SU-DHL-6 (cell line): ENCODE measurements around the gene TGFBR3L.
A peak's percentile ranks its signal among the peaks of the same experiment; 100 is the strongest.
"Not testable (repeated sequence)": the region's sequence is repeated elsewhere in the genome, so short reads cannot be mapped to it uniquely, and the experiment has no call there.

Experiments
- H2AFZ ChIP-seq: fragments of 200-600 bp; sonication (generic); 2 replicates; pipeline ENCODE4 v1.6.1; 2014; ENCODE audit warnings: low read depth, mild to moderate bottlenecking, moderate library complexity, mixed read lengths, antibody characterized with exemption, low read length; ENCODE audit not compliant: severe bottlenecking
- H3F3A ChIP-seq: fragments of 200-600 bp; shearing (Covaris generic); 2 replicates; pipeline ENCODE4 v1.6.0; 2016; ENCODE audit warnings: antibody characterized with exemption, mild to moderate bottlenecking; ENCODE audit not compliant: insufficient read depth
- H3K27ac ChIP-seq: fragments of 200-600 bp; sonication (generic); 2 replicates; pipeline ENCODE4 v1.5.1; 2016; ENCODE audit warnings: low read depth, mild to moderate bottlenecking, low read length, moderate library complexity, mixed read lengths
- H3K27me3 ChIP-seq: fragments of 200-600 bp; sonication (generic), shearing (Covaris generic); 2 replicates; pipeline ENCODE4 v1.6.0; 2014; ENCODE audit warnings: mild to moderate bottlenecking, low read length
- H3K36me3 ChIP-seq: fragments of 200-600 bp; sonication (generic); 2 replicates; pipeline ENCODE4 v1.6.1; 2014; ENCODE audit warnings: mild to moderate bottlenecking, low read length, mixed read lengths
- H3K4me2 ChIP-seq: fragments of 300-600, 200-600 bp; shearing (Covaris generic), sonication (generic); 2 replicates; pipeline ENCODE4 v1.6.0; 2014; ENCODE audit warnings: low read length, low read depth, mild to moderate bottlenecking; ENCODE audit not compliant: poor library complexity, severe bottlenecking
- H3K4me3 ChIP-seq: fragments of 200-600 bp; sonication (generic); 2 replicates; pipeline ENCODE4 v1.5.1; 2014; ENCODE audit warnings: antibody characterized with exemption, low read length, mild to moderate bottlenecking, mixed read lengths; ENCODE audit not compliant: insufficient read depth, poor library complexity, severe bottlenecking
- H3K79me2 ChIP-seq: fragments of 200-600 bp; sonication (generic); 2 replicates; pipeline ENCODE4 v1.6.1; 2014; ENCODE audit warnings: mild to moderate bottlenecking, low read length, moderate library complexity; ENCODE audit not compliant: insufficient read depth
- H3K9ac ChIP-seq: fragments of 200-600 bp; sonication (generic); 2 replicates; pipeline ENCODE4 v1.7.0; 2014; ENCODE audit warnings: mild to moderate bottlenecking, low read length
- H3K9me2 ChIP-seq: fragments of 200-600 bp; sonication (generic); replicated peaks from 2 replicates; pipeline ENCODE4 v1.6.1; 2014; ENCODE audit warnings: low read length; ENCODE audit not compliant: insufficient read depth
- H3K9me3 ChIP-seq: fragments of 200-600 bp; sonication (generic); 2 replicates; pipeline ENCODE4 v1.6.1; 2014; ENCODE audit warnings: low read length, mixed read lengths; ENCODE audit not compliant: insufficient read depth
- H4K20me1 ChIP-seq: fragments of 200-600 bp; sonication (generic); 2 replicates; pipeline ENCODE4 v1.6.1; 2014; ENCODE audit warnings: low read depth, mild to moderate bottlenecking, antibody characterized with exemption, low read length, moderate library complexity, mixed read lengths
- EZH2phosphoT487 ChIP-seq: fragments of 200-600 bp; sonication (generic), shearing (Covaris generic); conservative IDR thresholded peaks from 2 replicates; pipeline ENCODE4 v1.6.1; 2018; ENCODE audit warnings: mild to moderate bottlenecking, antibody characterized with exemption, low read length, moderate library complexity, mixed read lengths
- TF ChIP-seq, protein P1 (sequence below): fragments of 200-600 bp; sonication (generic); IDR thresholded peaks from one replicate; pipeline ENCODE4 v1.5.1; 2017; ENCODE audit warnings: antibody characterized with exemption, mild to moderate bottlenecking, low read length, moderate library complexity; ENCODE audit not compliant: insufficient read depth, poor library complexity, severe bottlenecking

The TGFBR3L gene

GRCh38 chr19:7917267-7918061 lies 2.8 kb downstream of the TGFBR3L start:
- no peak overlapping the region for H3K9ac ChIP-seq
- no peaks in the 10 kb centered on the region for H3K27me3 ChIP-seq
- H4K20me1 ChIP-seq: no peaks in the 10 kb centered on the region

DNA sequence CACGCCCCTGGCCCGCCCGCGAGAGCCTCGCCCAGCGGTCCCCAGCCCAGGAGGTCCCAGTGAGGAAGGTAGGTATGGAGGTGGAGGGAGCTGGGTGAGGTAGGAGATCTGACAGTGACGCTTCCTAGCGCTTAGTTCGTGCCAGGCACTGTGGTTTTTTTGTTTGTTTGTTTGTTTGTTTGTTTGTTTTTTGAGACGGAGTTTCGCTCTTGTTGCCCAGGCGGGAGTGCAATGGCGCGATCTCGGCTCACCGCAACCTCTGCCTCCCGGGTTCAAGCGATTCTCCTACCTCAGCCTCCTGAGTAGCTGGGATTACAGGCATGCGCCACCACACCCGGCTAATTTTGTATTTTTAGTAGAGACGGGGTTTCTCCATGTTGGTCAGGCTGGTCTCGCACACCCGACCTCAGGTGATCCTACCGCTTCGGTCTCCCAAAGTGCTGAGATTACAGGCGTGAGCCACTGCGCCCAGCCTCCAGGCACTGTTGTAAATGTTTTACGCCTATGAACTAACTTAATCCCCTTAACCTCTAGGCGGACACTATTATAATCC lies 3.5 kb downstream of the TGFBR3L start:
- H3K9ac ChIP-seq, H3K4me3 ChIP-seq, H3K4me2 ChIP-seq: not testable (repeated sequence)

More at GRCh38 chr19:7917267-7918061, 2.8 kb downstream of the TGFBR3L start:
- no peak overlapping the region for H3K27ac ChIP-seq
- H3K36me3 ChIP-seq: no peaks in the 10 kb centered on the region
- no peak overlapping the region for H3K4me3 ChIP-seq
- TF ChIP-seq EZH2phosphoT487: no peak
- TF ChIP-seq, protein P1, sequence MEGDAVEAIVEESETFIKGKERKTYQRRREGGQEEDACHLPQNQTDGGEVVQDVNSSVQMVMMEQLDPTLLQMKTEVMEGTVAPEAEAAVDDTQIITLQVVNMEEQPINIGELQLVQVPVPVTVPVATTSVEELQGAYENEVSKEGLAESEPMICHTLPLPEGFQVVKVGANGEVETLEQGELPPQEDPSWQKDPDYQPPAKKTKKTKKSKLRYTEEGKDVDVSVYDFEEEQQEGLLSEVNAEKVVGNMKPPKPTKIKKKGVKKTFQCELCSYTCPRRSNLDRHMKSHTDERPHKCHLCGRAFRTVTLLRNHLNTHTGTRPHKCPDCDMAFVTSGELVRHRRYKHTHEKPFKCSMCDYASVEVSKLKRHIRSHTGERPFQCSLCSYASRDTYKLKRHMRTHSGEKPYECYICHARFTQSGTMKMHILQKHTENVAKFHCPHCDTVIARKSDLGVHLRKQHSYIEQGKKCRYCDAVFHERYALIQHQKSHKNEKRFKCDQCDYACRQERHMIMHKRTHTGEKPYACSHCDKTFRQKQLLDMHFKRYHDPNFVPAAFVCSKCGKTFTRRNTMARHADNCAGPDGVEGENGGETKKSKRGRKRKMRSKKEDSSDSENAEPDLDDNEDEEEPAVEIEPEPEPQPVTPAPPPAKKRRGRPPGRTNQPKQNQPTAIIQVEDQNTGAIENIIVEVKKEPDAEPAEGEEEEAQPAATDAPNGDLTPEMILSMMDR: peak; percentile 17
- no peaks in the 10 kb centered on the region for H3K9me2 ChIP-seq
- H2AFZ ChIP-seq: no peak overlapping the region
- H3F3A ChIP-seq: 0 out of 2 replicates have a peak, but pooled peaks cover 3% of the 10 kb centered on the region
- H3K9me3 ChIP-seq: no peaks in the 10 kb centered on the region
- H3K79me2 ChIP-seq: no peaks in the 10 kb centered on the region
- no peak overlapping the region for H3K4me2 ChIP-seq

DNA sequence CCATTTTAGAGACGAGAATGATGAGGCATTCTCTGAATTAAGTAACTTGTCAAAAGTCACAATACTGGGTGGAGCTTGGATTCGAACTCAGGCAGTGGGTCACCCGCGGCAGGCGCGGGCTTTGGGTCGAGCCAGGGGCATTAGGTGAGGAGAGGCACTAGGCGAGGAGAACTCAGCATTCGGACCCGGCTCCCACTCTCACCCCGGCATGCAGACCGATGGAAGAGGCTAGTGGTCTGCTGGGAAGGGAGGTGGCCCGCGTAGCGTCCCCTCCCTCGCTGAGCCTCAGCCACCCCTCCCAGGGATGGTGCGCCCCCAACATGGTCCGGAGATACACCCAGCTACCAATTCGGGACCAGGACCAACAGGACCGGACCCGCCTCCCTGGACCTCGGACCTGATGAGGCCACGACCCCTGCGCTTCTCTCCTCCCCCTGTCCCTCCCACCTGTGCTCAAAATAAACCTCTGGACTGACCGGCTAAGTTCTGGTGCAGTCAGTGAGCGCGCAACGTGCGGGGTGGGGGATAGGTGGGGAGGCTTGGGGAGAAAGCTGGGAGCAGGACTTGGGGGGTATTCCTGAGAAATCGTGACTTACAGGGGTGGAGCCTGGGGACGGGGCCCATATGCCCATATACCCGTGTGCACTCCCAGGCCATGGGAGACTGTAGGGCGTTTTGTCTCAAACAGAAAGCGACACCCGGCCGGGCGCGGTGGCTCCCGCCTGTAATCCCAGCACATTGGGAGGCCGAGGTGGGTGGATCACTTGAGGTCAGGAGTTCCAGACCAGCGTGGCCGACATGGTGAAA lies 4.2 kb downstream of the TGFBR3L start:
- no peaks in the 10 kb centered on the region for H3K27me3 ChIP-seq
- no peak overlapping the region for H2AFZ ChIP-seq
- H3K79me2 ChIP-seq: no peaks in the 10 kb centered on the region
- no peak overlapping the region for H3K9ac ChIP-seq
- 0 out of 2 replicates have a peak, but pooled peaks cover under 1% of the 10 kb centered on the region for H3F3A ChIP-seq
- TF ChIP-seq, protein P1: no peak
- no peak for TF ChIP-seq EZH2phosphoT487
- H3K4me3 ChIP-seq: no peak overlapping the region
- no peaks in the 10 kb centered on the region for H4K20me1 ChIP-seq
- no peaks in the 10 kb centered on the region for H3K9me3 ChIP-seq
- no peaks in the 10 kb centered on the region for H3K9me2 ChIP-seq
- no peaks in the 10 kb centered on the region for H3K36me3 ChIP-seq
- H3K27ac ChIP-seq: no peak overlapping the region
- H3K4me2 ChIP-seq: no peak overlapping the region

More for the DNA sequence above, 3.5 kb downstream of the TGFBR3L start:
- H3K9me2 ChIP-seq, H3K27me3 ChIP-seq, H4K20me1 ChIP-seq, H3K27ac ChIP-seq, H3F3A ChIP-seq, H2AFZ ChIP-seq, H3K36me3 ChIP-seq, H3K79me2 ChIP-seq, H3K9me3 ChIP-seq: not testable (repeated sequence)
